HG02981 (cell line): ENCODE data around the gene NUTM2B.
"Not testable (repeated sequence)": the region's sequence is repeated elsewhere in the genome, so short reads cannot be mapped to it uniquely, and the experiment has no call there.

Experiments
- ATAC-seq: cut with Tn5 transposase; IDR thresholded peaks from one replicate; pipeline ENCODE4 v1.9.1; 2021; ENCODE audit warnings: mild to moderate bottlenecking, moderate library complexity; ENCODE audit not compliant: unreplicated experiment

The NUTM2B gene

GRCh38 chr10:79744844-79745243, 41.8 kb downstream of the NUTM2B start:
- not testable (repeated sequence) for ATAC-seq

DNA sequence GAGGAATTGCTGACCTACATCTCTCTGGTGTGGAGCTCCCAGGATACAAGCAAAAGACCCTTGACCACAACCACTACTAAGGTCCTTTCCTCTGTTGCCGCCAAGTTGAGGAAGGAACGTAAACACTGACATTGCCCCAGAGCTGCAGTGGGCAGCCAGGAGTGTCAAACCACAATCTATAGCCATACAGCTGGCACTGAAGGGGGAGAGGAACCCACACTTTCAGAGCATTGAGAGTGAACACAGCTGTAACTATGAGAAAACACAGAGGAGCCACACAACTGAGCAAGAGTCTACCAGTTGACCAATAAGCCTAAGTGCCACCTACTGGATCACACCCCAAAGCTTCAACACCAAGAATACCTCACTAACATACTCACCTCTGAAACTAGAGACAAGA, 45.5 kb downstream of the NUTM2B start:
- not testable (repeated sequence) for ATAC-seq

DNA sequence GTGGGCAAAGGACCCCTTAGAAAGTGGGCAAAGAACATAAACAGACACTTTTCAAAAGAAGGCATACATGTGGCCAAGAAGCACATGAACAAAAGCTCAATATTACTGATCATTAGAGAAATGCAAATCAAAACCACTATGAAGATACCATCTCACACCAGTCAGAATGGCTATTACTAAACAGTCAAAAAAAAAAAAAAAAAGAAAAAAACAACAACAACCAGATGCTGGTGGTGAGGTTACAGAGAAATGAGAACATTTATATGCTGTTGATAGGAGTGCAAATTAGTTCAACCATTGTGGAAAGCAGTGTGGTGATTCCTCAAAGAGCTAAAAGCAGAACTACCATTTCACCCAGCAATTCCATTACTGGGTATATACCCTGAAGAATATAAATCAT, 50.6 kb downstream of the NUTM2B start:
- ATAC-seq: not testable (repeated sequence)

DNA sequence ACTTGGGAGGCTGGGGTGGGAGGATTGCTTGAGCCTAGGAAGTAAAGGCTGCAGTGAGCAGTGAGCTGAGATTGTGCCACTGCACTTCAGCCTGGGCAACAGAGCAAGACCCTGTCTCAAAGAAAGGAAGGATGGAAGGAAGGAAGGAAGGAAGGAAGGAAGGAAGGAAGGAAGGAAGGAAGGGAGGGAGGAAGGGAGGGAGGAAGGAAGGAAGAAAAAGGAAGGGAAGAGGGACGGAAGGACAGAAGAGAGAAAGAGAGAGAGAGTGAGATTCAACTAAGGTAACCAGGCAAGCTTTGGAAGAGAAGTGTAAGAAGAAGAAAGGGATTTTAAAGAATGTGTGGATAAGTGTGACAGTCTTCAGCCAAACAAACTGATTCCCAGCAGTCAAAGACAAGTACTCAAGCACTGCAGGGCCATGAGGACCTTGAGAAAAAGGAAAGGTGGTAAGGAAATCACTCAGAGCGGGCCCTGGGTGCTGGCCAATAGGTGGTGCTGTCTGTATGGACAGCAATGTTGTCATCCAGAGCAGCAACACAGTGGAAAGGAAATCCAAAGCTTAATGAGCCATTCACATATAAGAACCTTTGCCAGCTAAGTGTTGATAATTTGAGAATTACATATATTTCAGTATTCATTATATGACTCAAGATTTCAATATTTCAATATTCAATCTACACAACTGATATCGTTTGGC, 55.4 kb downstream of the NUTM2B start:
- ATAC-seq: not testable (repeated sequence)
